ENCODE data around the gene HFE. TPM values are rescaled to one million over a fixed set of nuclear protein-coding genes. Genes with fewer than 3 reads are reported as not detected.
A peak's percentile ranks its signal among the peaks of the same experiment; 100 is the strongest.

Gene HFE
- polyA plus RNA-seq, 3 donors, result 13.5 to 16.1 (median 14.1) TPM

DNA sequence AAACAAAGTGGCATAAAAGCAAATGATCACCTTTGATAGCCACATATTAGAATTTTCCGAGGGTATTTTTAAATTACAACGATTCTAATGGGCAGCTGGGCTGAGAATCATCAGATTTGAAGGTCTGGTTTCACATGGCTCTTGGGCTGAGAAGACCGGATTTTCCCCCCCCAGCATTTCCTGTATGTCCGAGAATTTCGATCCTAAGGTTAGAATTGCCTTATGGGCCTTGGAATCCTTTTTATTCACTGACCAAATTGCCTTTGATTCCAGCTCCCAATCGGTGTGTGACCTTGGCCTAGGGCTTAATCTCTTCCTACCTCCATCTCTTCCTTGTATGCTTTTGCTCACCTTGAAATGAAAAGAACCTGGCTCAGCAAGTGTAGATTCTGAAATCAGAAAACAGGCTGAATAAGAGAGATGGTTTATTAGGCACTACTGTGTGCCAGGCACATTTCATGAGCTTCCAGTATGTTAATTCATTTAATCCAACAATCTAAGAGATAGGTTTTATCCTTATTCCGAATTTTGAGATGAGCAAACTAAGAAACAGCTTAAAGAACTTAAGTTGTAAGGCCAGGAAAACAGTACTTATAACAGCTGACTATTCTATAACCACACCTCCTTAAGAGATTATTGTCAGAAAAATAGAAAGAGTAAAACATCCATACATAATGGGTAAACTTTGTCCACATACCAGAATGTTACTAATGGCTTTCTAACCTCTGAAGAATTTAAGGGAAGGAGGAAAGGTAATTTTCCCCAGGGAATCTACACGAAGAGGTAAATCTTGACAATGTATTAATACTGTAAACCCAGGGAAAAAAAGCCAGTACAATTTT lies 39.4 kb downstream of the HFE start:
- Histone ChIP-seq H3K79me2 (ENCODE audit: insufficient read depth, low read length) (peaks cover 51% of the 10 kb centered on the region), H3K36me3 (replicated peaks in 1 of 2; ENCODE audit: control insufficient read depth in 1 of 2, insufficient read depth in 2 of 2, low read length in 2 of 2) (peaks cover 13 to 34% of the 10 kb centered on the region in 2 donors), H3K27ac (ENCODE audit: low read depth in 1 of 2, low read length in 2 of 2) (peak overlapping the region; percentile 69 to 87), H3K4me2 (replicated peaks; ENCODE audit: extremely low read depth, low read length, poor library complexity, severe bottlenecking) (peak overlapping the region; percentile 98), H3K27me3 (ENCODE audit: control insufficient read depth in 2 of 2, insufficient read depth in 2 of 2, low read length in 2 of 2) (no peaks in the 10 kb centered on the region), H4K20me1 (ENCODE audit: insufficient read depth, low read length) (peaks cover 77% of the 10 kb centered on the region), H3K4me3 (replicated peaks in 1 of 3; ENCODE audit: low read depth in 2 of 3, low read length in 3 of 3) (peak overlapping the region; percentile 87 to 100 (median 97)), H2AFZ (ENCODE audit: insufficient read depth, low read depth, low read length, poor library complexity, severe bottlenecking) (no peak overlapping the region), H3K9ac (ENCODE audit: insufficient read depth, low read length, poor library complexity, severe bottlenecking) (peak overlapping the region; percentile 84), H3K4me1 (ENCODE audit: control insufficient read depth in 1 of 2, insufficient read depth in 2 of 2, low read length in 2 of 2) (peaks cover 29 to 46% of the 10 kb centered on the region in 2 donors), H3K9me3 (replicated peaks in 1 of 2; ENCODE audit: control insufficient read depth in 1 of 2, insufficient read depth in 1 of 2, low read length in 2 of 2) (no peaks in the 10 kb centered on the region)
- peaks cover 0 to 6% (median 0%) of the 10 kb centered on the region in 7 donors for H3K9me3 Mint-ChIP-seq
- peaks cover 46% of the 10 kb centered on the region for H3K4me1 Mint-ChIP-seq
- TF ChIP-seq, protein P1, sequence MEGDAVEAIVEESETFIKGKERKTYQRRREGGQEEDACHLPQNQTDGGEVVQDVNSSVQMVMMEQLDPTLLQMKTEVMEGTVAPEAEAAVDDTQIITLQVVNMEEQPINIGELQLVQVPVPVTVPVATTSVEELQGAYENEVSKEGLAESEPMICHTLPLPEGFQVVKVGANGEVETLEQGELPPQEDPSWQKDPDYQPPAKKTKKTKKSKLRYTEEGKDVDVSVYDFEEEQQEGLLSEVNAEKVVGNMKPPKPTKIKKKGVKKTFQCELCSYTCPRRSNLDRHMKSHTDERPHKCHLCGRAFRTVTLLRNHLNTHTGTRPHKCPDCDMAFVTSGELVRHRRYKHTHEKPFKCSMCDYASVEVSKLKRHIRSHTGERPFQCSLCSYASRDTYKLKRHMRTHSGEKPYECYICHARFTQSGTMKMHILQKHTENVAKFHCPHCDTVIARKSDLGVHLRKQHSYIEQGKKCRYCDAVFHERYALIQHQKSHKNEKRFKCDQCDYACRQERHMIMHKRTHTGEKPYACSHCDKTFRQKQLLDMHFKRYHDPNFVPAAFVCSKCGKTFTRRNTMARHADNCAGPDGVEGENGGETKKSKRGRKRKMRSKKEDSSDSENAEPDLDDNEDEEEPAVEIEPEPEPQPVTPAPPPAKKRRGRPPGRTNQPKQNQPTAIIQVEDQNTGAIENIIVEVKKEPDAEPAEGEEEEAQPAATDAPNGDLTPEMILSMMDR (IDR thresholded peaks at IDR 0.05), result no peak
- intact Hi-C loops (cut with micrococcal nuclease), result loop anchor here in 1 of 2 donors (10.0 kb wide), 2 partner anchors 68 to 1008 kb away; a partner anchor contains a TSS
- peaks cover 28 to 45% of the 10 kb centered on the region in 2 donors for H3K36me3 Mint-ChIP-seq
- H3K27me3 Mint-ChIP-seq (ENCODE audit: low read depth in 3 of 3), result peaks cover 0 to 4% (median 0%) of the 10 kb centered on the region in 3 donors
- peak overlapping the region; percentile 5 to 99 (median 97) for H3K27ac Mint-ChIP-seq
- 0% methylated on average over 3 of the region's 8 CpGs for WGBS (ENCODE audit: insufficient coverage)
- DNase-seq, result no peak
- H3K4me3 Mint-ChIP-seq, result peak overlapping the region; percentile 99

DNA sequence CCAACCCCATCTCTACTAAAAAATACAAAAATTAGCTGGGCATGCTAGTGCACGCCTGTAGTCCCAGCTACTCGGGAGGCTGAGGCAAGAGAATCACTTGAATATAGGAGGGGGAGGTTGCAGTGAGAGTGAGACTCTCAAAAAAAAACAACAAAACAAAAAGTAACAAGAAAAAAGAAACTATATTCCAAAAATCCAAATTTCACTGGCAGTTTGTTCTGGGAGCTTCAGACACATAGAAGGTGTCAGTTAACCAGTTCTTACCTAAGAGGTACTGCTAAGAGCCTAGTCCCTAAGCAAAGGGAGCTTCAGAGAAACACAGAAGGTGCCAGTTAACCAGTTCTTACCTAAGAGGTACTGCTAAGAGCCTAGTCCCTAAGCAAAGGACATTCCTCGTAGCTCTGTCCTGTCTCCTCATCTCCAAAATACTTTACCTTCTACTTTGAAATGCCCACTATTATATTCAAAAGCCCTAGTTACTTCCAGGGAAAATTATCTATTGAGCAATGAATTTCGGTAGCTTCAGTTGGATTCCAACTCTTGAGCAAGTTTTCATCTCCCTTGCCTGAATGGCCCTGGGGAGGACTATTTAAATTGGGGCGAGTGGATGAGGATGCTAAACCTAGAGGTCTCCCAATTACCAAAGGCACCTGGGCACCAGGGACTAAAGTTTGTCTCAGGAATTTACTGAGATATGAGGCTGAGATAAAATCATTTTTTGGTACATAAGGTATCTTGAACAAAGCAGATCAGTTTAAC lies 41.0 kb downstream of the HFE start:
- WGBS (ENCODE audit: insufficient coverage), result 80% methylated on average over 1 of the region's 5 CpGs
- Mint-ChIP-seq H3K27ac (peak overlapping the region in 5 of 7 donors; percentile 33 to 75 (median 66)), H3K36me3 (peaks cover 39 to 52% of the 10 kb centered on the region in 2 donors), H3K9me3 (peaks cover 0 to 2% (median 0%) of the 10 kb centered on the region in 7 donors), H3K4me3 (peak overlapping the region; percentile 53 to 55), H3K27me3 (ENCODE audit: low read depth in 3 of 3) (peaks cover 0 to 4% (median 0%) of the 10 kb centered on the region in 3 donors), H3K4me1 (peaks cover 42% of the 10 kb centered on the region)
- H3K79me2 ChIP-seq (ENCODE audit: insufficient read depth, low read length), result peaks cover 51% of the 10 kb centered on the region
- no peaks in the 10 kb centered on the region for H3K27me3 ChIP-seq (ENCODE audit: control insufficient read depth in 2 of 2, insufficient read depth in 2 of 2, low read length in 2 of 2)
- peak overlapping the region in 1 of 2 donors; percentile 61 for H3K27ac ChIP-seq (ENCODE audit: low read depth in 1 of 2, low read length in 2 of 2)
- H2AFZ ChIP-seq (ENCODE audit: insufficient read depth, low read depth, low read length, poor library complexity, severe bottlenecking), result no peak overlapping the region
- TF ChIP-seq, protein P1 (IDR thresholded peaks at IDR 0.05), result no peak
- peak overlapping the region in 1 of 3 experiments; percentile 100 for H3K4me3 ChIP-seq (replicated peaks in 1 of 3; ENCODE audit: low read depth in 2 of 3, low read length in 3 of 3)
- H3K4me2 ChIP-seq (replicated peaks; ENCODE audit: extremely low read depth, low read length, poor library complexity, severe bottlenecking), result peak overlapping the region; percentile 98
- intact Hi-C loops (cut with micrococcal nuclease), result loop anchor here in 1 of 2 donors (10.0 kb wide), 2 partner anchors 67 to 1007 kb away; a partner anchor contains a TSS
- no peak overlapping the region for H3K9ac ChIP-seq (ENCODE audit: insufficient read depth, low read length, poor library complexity, severe bottlenecking)
- peaks cover 22 to 36% of the 10 kb centered on the region in 2 donors for H3K4me1 ChIP-seq (ENCODE audit: control insufficient read depth in 1 of 2, insufficient read depth in 2 of 2, low read length in 2 of 2)
- peaks cover 13 to 49% of the 10 kb centered on the region in 2 donors for H3K36me3 ChIP-seq (replicated peaks in 1 of 2; ENCODE audit: control insufficient read depth in 1 of 2, insufficient read depth in 2 of 2, low read length in 2 of 2)
- peaks cover 92% of the 10 kb centered on the region for H4K20me1 ChIP-seq (ENCODE audit: insufficient read depth, low read length)
- DNase-seq, result no peak
- H3K9me3 ChIP-seq (replicated peaks in 1 of 2; ENCODE audit: control insufficient read depth in 1 of 2, insufficient read depth in 1 of 2, low read length in 2 of 2), result no peaks in the 10 kb centered on the region

Measured in CD14-positive monocyte (primary cell).